SK-N-SH treated with all-trans-retinoic acid at 6 μM for 48 hours (cell line): ENCODE results near the gene KNSTRN.

ENCODE experiments used
- ATAC-seq: fragments of 200-7000 bp; cut with Tn5 transposase; 3 replicates; pipeline ENCODE4 v1.9.1; 2020; ENCODE audit warnings: mild to moderate bottlenecking, moderate library complexity
- ARNTL ChIP-seq: fragments of 450-650 bp; formaldehyde crosslinking; IDR thresholded peaks from 2 replicates; pipeline ENCODE4 v1.5.0; 2020; ENCODE audit warnings: low read depth, mild to moderate bottlenecking, moderate library complexity, borderline replicate concordance
- BACH2 ChIP-seq: fragments of 250-450 bp; sonication (Bioruptor Pico); IDR thresholded peaks from 2 replicates; pipeline ENCODE4 v1.9.0; 2021; ENCODE audit warnings: mild to moderate bottlenecking, borderline replicate concordance
- ESRRG ChIP-seq: fragments of 250-450 bp; sonication (Bioruptor Pico); IDR thresholded peaks from 2 replicates; pipeline ENCODE4 v1.6.1; 2021; ENCODE audit warnings: mild to moderate bottlenecking
- GLIS3 ChIP-seq: fragments of 250-450 bp; sonication (Bioruptor Pico); IDR thresholded peaks from 2 replicates; pipeline ENCODE4 v1.5.0; 2020; ENCODE audit warnings: mild to moderate bottlenecking, moderate library complexity
- ISL1 ChIP-seq: fragments of 250-450 bp; sonication (Bioruptor Pico); IDR thresholded peaks from 2 replicates; pipeline ENCODE4 v2.1.2; 2022; ENCODE audit warnings: mild to moderate bottlenecking, moderate library complexity
- SNAI2 ChIP-seq: fragments of 250-450 bp; sonication (Bioruptor Pico); IDR thresholded peaks from 2 replicates; pipeline ENCODE4 v1.5.0; 2020; ENCODE audit warnings: mild to moderate bottlenecking, moderate library complexity
- TCF4 ChIP-seq: fragments of 250-450 bp; sonication (Bioruptor Pico); IDR thresholded peaks from 2 replicates; pipeline ENCODE4 v1.8.0; 2021; ENCODE audit warnings: mild to moderate bottlenecking, moderate library complexity, borderline replicate concordance
- TOX ChIP-seq: fragments of 250-450 bp; sonication (Bioruptor Pico); IDR thresholded peaks from 2 replicates; pipeline ENCODE4 v1.8.0; 2021; ENCODE audit warnings: mild to moderate bottlenecking, moderate library complexity, borderline replicate concordance
- ZC3H10 ChIP-seq: fragments of 250-450 bp; sonication (Bioruptor Pico); IDR thresholded peaks from 2 replicates; pipeline ENCODE4 v1.5.1; 2021; ENCODE audit warnings: mild to moderate bottlenecking, moderate library complexity
- ZFP30 ChIP-seq: fragments of 450-650 bp; formaldehyde crosslinking; IDR thresholded peaks from 2 replicates; pipeline ENCODE4 v1.5.0; 2022; ENCODE audit warnings: mild to moderate bottlenecking, moderate library complexity
- ZNF70 ChIP-seq: fragments of 450-650 bp; formaldehyde crosslinking; IDR thresholded peaks from 2 replicates; pipeline ENCODE4 v1.5.0; 2020; ENCODE audit warnings: mild to moderate bottlenecking, moderate library complexity
- ZNF8 ChIP-seq: fragments of 450-650 bp; formaldehyde crosslinking; IDR thresholded peaks from 2 replicates; pipeline ENCODE4 v1.5.0; 2020; ENCODE audit warnings: mild to moderate bottlenecking, moderate library complexity
- TF ChIP-seq, protein P1 (sequence below): fragments of 250-450 bp; sonication (Bioruptor Pico); IDR thresholded peaks from 2 replicates; pipeline ENCODE4 v1.5.0; 2020; ENCODE audit warnings: mild to moderate bottlenecking, moderate library complexity
- TF ChIP-seq, protein P2 (sequence below): fragments of 250-450 bp; sonication (Bioruptor Pico); IDR thresholded peaks from 2 replicates; pipeline ENCODE4 v1.8.0; 2020; ENCODE audit warnings: mild to moderate bottlenecking, moderate library complexity, borderline replicate concordance
- TF ChIP-seq, protein P3 (sequence below): fragments of 250-450 bp; sonication (Bioruptor Pico); IDR thresholded peaks from 2 replicates; pipeline ENCODE4 v1.5.1; 2020; ENCODE audit warnings: low read depth, mild to moderate bottlenecking, moderate library complexity
- TF ChIP-seq, protein P4 (sequence below): fragments of 250-450 bp; sonication (Bioruptor Pico); IDR thresholded peaks from 2 replicates; pipeline ENCODE4 v1.8.0; 2021; ENCODE audit warnings: low read depth, mild to moderate bottlenecking, moderate library complexity, borderline replicate concordance

The KNSTRN gene

DNA sequence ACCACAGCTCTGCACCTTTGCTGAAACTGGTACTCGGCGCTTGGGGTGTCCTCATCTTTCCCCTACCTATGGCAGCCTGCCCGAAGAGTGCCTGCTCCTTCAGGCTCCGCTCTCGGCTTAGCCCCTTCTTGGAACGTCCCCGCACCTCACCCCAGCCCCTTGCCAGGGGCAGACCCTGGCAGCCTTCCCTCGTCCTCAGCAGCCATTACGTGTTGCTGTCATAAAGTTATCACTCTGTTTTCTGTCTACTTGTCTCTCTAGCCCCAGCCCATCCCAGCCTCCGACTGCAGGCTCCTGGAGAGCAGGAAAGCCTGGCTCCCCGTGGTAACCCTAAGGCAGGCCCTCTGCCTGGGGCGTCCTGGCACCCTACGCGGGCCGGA is 53.2 kb downstream of the KNSTRN start:
- TF ChIP-seq ZC3H10 (CRISPR knock-in tag) (no peak), GLIS3 (CRISPR knock-in tag) (no peak), ZNF8 (CRISPR knock-in tag) (no peak), ZNF70 (CRISPR knock-in tag) (no peak), BACH2 (CRISPR knock-in tag) (no peak)
- TF ChIP-seq, protein P1, sequence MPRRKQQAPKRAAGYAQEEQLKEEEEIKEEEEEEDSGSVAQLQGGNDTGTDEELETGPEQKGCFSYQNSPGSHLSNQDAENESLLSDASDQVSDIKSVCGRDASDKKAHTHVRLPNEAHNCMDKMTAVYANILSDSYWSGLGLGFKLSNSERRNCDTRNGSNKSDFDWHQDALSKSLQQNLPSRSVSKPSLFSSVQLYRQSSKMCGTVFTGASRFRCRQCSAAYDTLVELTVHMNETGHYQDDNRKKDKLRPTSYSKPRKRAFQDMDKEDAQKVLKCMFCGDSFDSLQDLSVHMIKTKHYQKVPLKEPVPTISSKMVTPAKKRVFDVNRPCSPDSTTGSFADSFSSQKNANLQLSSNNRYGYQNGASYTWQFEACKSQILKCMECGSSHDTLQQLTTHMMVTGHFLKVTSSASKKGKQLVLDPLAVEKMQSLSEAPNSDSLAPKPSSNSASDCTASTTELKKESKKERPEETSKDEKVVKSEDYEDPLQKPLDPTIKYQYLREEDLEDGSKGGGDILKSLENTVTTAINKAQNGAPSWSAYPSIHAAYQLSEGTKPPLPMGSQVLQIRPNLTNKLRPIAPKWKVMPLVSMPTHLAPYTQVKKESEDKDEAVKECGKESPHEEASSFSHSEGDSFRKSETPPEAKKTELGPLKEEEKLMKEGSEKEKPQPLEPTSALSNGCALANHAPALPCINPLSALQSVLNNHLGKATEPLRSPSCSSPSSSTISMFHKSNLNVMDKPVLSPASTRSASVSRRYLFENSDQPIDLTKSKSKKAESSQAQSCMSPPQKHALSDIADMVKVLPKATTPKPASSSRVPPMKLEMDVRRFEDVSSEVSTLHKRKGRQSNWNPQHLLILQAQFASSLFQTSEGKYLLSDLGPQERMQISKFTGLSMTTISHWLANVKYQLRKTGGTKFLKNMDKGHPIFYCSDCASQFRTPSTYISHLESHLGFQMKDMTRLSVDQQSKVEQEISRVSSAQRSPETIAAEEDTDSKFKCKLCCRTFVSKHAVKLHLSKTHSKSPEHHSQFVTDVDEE (CRISPR knock-in tag), result no peak
- TF ChIP-seq, protein P2, sequence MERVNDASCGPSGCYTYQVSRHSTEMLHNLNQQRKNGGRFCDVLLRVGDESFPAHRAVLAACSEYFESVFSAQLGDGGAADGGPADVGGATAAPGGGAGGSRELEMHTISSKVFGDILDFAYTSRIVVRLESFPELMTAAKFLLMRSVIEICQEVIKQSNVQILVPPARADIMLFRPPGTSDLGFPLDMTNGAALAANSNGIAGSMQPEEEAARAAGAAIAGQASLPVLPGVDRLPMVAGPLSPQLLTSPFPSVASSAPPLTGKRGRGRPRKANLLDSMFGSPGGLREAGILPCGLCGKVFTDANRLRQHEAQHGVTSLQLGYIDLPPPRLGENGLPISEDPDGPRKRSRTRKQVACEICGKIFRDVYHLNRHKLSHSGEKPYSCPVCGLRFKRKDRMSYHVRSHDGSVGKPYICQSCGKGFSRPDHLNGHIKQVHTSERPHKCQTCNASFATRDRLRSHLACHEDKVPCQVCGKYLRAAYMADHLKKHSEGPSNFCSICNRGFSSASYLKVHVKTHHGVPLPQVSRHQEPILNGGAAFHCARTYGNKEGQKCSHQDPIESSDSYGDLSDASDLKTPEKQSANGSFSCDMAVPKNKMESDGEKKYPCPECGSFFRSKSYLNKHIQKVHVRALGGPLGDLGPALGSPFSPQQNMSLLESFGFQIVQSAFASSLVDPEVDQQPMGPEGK, result no peak

DNA sequence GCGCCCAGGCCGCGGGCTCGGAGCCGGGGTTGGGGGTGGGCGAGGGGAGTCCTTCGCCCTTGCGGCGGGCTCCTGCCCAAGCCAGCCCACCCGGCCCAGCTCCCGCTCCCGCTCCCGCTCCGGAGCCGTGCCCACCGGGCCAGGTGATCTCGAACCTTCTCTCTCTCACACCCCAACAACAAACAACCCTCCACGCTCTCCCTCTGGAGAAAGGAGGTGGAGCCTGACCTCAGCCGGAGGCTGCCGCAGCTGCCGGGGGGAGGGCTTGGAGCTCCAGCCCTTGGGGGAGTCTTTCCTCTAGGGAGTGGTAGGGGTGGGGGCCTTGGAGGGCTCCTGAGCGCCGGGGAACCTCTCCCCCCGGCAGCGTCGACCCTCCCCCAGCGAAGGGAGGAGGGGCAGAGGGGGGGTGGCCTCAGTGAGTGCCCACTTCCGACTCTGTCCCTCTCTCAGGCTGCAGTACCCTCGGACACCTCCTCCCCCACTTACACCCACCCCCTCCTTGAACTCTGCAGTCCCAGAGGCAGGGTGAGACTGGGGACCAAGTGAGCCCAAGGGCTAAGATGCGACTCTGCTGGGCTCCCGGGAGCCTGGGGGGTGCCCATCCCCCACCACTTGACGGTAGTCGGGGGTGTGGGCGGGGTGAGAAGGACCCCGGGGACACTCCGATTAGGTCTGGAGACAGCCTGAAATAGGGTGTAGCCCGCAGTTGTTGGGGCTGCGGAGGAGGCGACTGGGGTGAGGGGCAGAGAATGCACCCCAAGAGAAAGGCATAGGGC is 53.8 kb downstream of the KNSTRN start:
- peak; percentile 15; the same call in 2 of the 3 replicates for ATAC-seq
- TF ChIP-seq ZFP30, result no peak
- TF ChIP-seq, protein P2, result peak; percentile 38; the same call in 1 of the 2 replicates
- TF ChIP-seq, protein P3, sequence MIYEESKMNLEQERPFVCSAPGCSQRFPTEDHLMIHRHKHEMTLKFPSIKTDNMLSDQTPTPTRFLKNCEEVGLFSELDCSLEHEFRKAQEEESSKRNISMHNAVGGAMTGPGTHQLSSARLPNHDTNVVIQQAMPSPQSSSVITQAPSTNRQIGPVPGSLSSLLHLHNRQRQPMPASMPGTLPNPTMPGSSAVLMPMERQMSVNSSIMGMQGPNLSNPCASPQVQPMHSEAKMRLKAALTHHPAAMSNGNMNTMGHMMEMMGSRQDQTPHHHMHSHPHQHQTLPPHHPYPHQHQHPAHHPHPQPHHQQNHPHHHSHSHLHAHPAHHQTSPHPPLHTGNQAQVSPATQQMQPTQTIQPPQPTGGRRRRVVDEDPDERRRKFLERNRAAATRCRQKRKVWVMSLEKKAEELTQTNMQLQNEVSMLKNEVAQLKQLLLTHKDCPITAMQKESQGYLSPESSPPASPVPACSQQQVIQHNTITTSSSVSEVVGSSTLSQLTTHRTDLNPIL (CRISPR knock-in tag), result no peak
- TF ChIP-seq ISL1, result no peak
- TF ChIP-seq TCF4 (CRISPR knock-in tag), result no peak
- TF ChIP-seq TOX (CRISPR knock-in tag), result no peak
- no peak for TF ChIP-seq SNAI2 (CRISPR knock-in tag)

More for the DNA sequence above, 53.2 kb downstream of the KNSTRN start:
- no peak for ATAC-seq

DNA sequence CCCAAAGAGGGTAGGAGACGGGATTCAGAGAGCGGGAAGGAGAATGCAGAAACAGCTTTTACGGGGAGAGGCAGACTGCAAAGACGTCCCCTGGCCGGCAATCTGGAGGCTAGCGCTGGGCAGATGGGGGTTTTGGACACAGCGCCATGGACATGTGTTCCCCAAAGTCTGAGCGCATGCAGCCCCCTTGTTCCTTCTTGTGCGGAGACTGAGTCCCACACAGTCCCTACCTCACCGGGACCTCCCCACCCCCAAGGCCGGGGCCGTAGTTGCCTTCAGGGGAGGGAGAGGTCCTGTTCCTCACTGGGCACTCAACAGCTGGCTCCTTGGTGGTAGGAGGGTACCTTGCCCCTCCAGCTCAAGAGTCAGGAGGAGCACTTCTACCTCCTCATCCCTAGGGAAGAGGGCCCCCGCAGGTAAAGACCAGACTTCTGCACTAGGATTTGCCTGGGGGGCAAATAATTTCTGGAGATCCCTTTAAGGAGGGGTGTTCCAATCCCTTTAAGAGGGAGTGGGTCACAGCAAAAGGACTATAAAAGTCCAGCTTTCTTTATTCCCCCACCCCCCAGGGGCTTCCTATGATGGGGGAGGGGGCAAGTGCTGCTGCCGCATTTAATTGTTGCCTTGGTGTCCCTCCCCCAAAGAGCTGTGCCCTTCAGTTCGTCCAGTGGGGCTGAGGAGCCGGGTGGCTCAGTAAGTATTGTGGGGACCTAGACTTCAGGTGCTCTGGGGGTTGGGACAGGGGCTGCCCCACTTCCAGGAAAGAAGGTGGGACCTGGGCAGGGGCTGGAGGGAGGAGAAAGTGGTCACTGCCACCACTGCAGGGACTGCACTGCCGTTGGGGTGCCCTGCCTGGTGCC is 54.6 kb downstream of the KNSTRN start:
- no peak for ATAC-seq
- TF ChIP-seq ESRRG (CRISPR knock-in tag), result no peak
- TF ChIP-seq GLIS3 (CRISPR knock-in tag), result no peak
- TF ChIP-seq, protein P3 (CRISPR knock-in tag), result no peak
- TF ChIP-seq, protein P1 (CRISPR knock-in tag), result no peak
- TF ChIP-seq ARNTL (CRISPR knock-in tag), result no peak
- TF ChIP-seq, protein P2, result no peak
- TF ChIP-seq TCF4 (CRISPR knock-in tag), result no peak
- TF ChIP-seq SNAI2 (CRISPR knock-in tag), result no peak
- no peak for TF ChIP-seq BACH2 (CRISPR knock-in tag)
- TF ChIP-seq ZNF8 (CRISPR knock-in tag), result no peak
- TF ChIP-seq ZNF70 (CRISPR knock-in tag), result no peak
- TF ChIP-seq, protein P4, sequence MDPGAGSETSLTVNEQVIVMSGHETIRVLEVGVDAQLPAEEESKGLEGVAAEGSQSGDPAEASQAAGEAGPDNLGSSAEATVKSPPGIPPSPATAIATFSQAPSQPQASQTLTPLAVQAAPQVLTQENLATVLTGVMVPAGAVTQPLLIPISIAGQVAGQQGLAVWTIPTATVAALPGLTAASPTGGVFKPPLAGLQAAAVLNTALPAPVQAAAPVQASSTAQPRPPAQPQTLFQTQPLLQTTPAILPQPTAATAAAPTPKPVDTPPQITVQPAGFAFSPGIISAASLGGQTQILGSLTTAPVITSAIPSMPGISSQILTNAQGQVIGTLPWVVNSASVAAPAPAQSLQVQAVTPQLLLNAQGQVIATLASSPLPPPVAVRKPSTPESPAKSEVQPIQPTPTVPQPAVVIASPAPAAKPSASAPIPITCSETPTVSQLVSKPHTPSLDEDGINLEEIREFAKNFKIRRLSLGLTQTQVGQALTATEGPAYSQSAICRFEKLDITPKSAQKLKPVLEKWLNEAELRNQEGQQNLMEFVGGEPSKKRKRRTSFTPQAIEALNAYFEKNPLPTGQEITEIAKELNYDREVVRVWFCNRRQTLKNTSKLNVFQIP (CRISPR knock-in tag), result no peak
